H7 (cell line): ENCODE results near the gene PEX11A. TPM values are rescaled to one million over a fixed set of nuclear protein-coding genes. Genes with fewer than 3 reads are reported as not detected.
"Not testable (repeated sequence)": the region's sequence is repeated elsewhere in the genome, so short reads cannot be mapped to it uniquely, and the experiment has no call there.

Experiments used
- DNase-seq: peaks from one replicate; pipeline ENCODE4 v3.0.0; 2012
- H3K27me3 ChIP-seq: 2 replicates; pipeline ENCODE4 v1.6.0; 2011; ENCODE audit warnings: mild to moderate bottlenecking, low read length; ENCODE audit not compliant: control insufficient read depth, insufficient read depth
- H3K36me3 ChIP-seq: replicated peaks from 2 replicates; pipeline ENCODE4 v1.5.1; 2011; ENCODE audit warnings: low read length; ENCODE audit not compliant: control insufficient read depth, insufficient read depth
- H3K4me3 ChIP-seq: 2 replicates; pipeline ENCODE4 v1.5.1; 2011; ENCODE audit warnings: low read depth, mild to moderate bottlenecking, control low read depth, low read length, moderate library complexity; ENCODE audit not compliant: insufficient read depth
- total RNA-seq: library from RNA; depleted of rRNA; stranded (reverse); fragments of >200 nt; shearing (Covaris generic); gene quantifications from 2 replicates; pipeline ENCODE4 v1.2.3, GENCODE V29; 2014

The PEX11A gene
- total RNA-seq, 1 experiment from 2014 or later = 1.6 TPM

DNA sequence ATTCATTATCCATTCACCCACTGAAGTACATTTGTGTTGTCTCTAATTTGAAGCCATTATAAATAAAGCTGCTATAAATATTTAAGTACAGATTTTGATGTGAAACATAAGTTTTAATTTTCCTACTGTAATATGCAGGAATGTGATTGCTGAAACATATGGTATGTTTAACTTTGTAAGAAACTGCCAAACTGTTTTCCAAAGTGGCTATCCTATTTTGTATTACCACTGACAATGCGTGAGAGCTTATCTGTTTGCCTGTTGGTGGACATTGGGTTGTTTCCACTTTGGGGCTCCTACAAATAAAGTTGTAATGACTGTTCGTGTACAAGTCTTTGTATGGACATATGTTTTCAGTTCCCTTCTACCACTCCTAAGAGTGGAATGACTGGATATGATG lies 2.5 kb upstream of the PEX11A start:
- no peaks in the 10 kb centered on the region for H3K36me3 ChIP-seq
- H3K27me3 ChIP-seq = no peaks in the 10 kb centered on the region; the same call in 1 of the 2 replicates
- no peak overlapping the region for H3K4me3 ChIP-seq
- DNase-seq = no peak

DNA sequence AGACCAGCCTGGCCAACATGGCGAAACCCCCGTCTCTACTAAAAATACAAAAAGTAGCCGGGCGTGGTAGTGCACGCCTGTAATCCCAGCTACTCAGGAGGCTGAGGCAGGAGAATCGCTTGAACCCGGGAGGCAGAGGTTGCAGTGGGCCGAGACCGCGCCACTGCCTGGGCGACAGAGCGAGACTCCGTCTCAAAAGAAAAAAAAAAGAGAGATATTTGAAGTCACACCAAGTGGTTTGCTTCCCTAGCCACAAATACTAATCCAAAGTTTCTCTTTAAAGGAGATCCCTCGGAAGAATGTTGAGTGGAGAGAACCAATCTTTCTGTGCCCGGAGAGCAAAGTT lies 651 bp downstream of the PEX11A start:
- not testable (repeated sequence) for H3K36me3 ChIP-seq, DNase-seq, H3K27me3 ChIP-seq
- H3K4me3 ChIP-seq = peak overlapping the region; percentile 73

DNA sequence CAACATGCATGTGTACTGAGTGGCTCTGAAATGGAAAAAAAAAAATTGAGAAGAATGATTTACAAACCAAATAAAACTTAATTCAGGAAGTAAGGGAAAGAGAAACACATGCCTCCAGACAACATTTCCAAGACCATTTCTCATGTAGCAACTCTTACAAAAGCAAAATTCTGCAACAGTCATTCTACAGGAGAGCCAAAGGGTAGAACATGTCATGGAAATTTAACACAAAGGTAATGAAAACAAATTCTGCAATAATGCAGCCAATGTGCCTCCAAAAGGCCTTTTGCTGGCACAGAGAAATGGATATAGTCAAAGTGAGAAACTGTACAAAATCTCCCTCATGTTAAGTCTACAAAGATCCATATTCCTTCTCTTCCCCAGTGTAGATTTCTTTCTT lies 4.0 kb downstream of the PEX11A start:
- no peak for DNase-seq
- Histone ChIP-seq H3K36me3 (no peaks in the 10 kb centered on the region), H3K27me3 (no peaks in the 10 kb centered on the region; the same call in 1 of the 2 replicates), H3K4me3 (no peak overlapping the region)

DNA sequence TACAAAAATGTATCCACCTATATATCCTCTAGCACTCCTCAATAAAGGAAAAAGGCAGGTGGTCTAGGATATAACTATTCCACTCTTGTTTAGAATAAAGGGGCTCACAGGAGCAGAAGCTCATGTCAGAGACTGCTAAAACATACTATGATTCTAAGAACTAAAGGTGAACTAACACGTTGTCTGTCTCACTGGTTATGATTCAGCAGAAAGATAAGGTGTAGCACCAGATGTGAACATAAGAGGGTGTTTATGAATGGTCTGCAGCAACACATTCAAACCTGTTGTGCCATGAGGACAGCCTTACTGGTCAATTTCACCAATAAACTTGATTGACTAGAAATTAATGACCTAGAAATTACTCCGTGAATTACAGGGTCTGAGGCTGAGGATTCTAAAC lies 4.6 kb downstream of the PEX11A start:
- Histone ChIP-seq H3K4me3 (no peak overlapping the region), H3K36me3 (no peaks in the 10 kb centered on the region), H3K27me3 (no peaks in the 10 kb centered on the region; the same call in 1 of the 2 replicates)
- DNase-seq = no peak

DNA sequence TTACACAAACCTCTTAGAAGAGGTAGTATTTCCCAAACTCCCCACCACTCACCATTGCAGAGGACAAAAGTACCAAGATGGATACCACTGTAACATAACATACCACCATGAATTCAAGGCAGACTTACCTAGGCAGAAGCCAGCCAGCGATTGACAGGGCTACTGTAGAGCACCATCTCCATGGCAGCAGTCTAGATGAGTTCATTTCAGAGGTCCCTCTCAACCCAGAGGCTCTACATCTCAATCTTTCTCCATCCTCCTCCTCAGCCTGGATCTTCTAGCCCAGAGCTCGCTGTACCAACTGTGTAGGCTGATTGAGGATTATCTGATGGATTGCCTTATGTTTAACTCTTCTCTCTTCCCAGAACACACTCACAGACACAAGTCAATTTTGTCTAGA lies 9.4 kb downstream of the PEX11A start:
- Histone ChIP-seq H3K27me3 (no peaks in the 10 kb centered on the region; the same call in 1 of the 2 replicates), H3K36me3 (no peaks in the 10 kb centered on the region), H3K4me3 (no peak overlapping the region)
- no peak for DNase-seq

DNA sequence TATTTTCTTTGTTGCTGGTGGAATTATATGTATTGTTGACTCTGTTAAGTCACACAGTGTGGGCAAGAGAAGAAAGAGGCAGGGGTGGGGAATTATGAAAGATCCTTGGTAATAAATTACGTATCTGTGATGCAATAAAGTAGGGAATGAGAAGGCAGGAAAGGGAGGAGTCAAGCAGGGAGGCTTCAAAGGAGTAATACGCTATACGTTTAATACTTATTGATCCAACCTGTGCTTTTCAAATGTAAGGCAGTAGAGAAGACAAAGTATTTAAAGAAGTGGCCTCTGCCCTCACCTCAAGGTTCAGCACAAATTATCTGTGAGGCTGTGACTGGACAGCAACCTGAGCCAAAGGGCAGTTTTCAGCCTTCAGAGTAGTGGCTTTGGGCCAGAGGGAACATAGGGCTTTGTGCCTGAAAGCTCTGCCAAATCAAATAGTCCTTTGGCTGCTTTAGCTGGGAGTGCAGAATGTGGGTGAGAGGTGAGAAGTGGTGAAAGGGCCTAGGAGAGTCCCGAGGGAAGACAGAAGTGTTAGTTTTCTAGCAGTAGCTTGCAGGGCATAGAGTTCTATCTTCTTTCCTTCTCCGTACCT lies 10.2 kb downstream of the PEX11A start:
- no peak for DNase-seq
- H3K27me3 ChIP-seq = no peaks in the 10 kb centered on the region; the same call in 1 of the 2 replicates
- H3K36me3 ChIP-seq = no peaks in the 10 kb centered on the region
- no peak overlapping the region for H3K4me3 ChIP-seq

DNA sequence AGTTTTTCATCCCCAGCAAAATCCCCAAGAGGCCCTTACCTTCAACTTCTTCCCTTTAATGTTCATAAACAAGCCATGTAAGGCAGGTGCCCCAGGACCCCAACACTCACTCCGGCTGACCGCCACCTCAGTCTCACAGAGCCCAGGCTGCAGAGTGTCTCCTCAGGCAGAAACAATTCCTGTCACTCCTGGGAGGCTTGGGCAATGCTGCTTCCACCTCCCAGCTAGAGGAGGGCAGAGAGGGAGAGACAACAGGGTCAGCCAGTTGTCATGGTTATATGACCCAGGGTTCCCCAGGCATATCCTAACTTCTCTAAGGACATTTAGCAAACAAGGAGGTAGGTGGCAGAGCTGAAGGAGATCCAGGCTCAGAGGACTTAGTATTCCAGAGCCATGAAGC lies 11.3 kb downstream of the PEX11A start, which contains the start of gene PLIN1:
TSS of gene PLIN1 (minus strand) at position 156 of the 400 bp plus-strand sequence. CDS start 1,878 bp downstream, outside the sequence.
- no peak for DNase-seq
- H3K27me3 ChIP-seq = no peaks in the 10 kb centered on the region; the same call in 1 of the 2 replicates
- H3K4me3 ChIP-seq = no peak within 1 kb of the TSS
- H3K36me3 ChIP-seq = no peaks in the 10 kb centered on the region

DNA sequence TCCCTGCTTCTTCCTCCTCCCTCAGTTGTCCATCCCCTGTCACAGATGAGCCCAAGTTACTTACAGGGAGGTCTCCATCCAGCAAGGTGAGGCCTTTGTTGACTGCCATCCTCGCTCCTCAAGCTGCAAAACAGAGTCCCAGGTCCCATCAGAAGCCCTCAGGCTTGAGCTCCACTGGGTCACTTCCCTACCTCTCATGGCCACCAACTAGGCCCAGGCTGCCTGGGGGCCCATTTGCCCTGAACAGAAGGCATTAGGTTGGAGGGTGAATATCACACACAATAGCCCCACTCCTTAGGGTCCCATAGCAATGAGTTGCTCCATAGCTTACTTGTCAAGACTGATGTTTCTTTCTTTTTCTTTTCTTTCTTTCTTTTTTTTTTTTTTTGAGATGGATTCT lies 13.2 kb downstream of the PEX11A start:
- DNase-seq = no peak
- H3K36me3 ChIP-seq = no peaks in the 10 kb centered on the region
- H3K4me3 ChIP-seq = no peak overlapping the region
- H3K27me3 ChIP-seq = no peaks in the 10 kb centered on the region; the same call in 1 of the 2 replicates

DNA sequence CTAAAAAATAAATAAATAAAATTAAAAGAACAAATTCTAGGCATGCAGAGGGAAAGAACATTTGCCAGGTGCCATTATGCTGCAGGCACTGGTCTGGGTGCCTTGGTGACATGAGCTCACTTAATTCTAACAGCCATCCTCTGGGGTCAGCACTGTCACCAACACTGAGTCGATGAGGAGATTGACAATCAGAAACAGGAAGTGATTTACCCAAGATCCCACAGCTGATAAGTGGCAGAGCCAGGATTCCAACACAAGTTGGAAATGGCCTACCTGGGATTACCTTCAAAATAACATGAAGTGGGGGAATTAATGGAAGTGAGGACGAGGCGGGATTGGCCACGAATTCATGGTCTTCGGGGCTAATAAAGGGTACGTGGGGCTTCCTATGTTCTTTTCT lies 14.9 kb downstream of the PEX11A start:
- Histone ChIP-seq H3K27me3 (no peaks in the 10 kb centered on the region; the same call in 1 of the 2 replicates), H3K4me3 (no peak overlapping the region), H3K36me3 (no peaks in the 10 kb centered on the region)
- no peak for DNase-seq

DNA sequence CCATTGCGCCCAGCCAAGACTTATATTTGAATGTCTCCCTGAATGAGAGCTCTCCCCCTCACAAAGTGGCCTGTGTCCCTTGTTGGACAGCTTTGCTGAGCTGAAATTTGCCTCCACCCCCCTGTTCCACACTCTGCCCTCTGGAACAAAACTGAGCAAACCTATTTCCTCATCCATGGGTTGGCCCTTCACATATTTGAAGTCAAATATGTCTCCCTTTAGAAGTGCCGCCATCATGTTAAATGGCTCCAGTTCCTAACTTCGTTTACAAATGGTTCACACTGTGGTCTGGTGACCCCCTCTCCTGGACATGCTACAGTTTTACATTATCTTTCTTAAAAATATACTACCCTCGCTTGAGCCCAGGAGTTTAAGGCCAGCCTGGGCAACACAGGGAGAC lies 16.0 kb downstream of the PEX11A start:
- H3K36me3 ChIP-seq = no peaks in the 10 kb centered on the region
- no peaks in the 10 kb centered on the region; the same call in 1 of the 2 replicates for H3K27me3 ChIP-seq
- no peak for DNase-seq
- H3K4me3 ChIP-seq = no peak overlapping the region

DNA sequence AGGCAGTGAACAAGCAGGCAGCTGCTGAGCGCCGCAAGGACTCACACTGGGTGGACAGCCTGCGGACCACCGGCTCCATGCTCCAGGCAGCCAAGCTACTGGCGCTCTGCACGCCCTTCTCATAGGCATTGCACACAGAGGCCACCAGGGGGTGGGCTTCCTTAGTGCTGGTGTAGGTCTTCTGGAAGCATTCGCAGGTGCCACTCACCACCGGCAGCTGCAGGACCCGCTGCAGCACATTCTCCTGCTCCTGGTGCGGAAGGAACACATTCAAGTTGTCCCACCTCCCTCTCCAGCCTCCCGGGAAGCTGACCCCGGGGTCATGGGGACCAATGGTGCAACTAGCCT lies 17.4 kb downstream of the PEX11A start:
- Histone ChIP-seq H3K36me3 (no peaks in the 10 kb centered on the region), H3K27me3 (no peaks in the 10 kb centered on the region; the same call in 1 of the 2 replicates), H3K4me3 (no peak overlapping the region)
- DNase-seq = peak; percentile 89

DNA sequence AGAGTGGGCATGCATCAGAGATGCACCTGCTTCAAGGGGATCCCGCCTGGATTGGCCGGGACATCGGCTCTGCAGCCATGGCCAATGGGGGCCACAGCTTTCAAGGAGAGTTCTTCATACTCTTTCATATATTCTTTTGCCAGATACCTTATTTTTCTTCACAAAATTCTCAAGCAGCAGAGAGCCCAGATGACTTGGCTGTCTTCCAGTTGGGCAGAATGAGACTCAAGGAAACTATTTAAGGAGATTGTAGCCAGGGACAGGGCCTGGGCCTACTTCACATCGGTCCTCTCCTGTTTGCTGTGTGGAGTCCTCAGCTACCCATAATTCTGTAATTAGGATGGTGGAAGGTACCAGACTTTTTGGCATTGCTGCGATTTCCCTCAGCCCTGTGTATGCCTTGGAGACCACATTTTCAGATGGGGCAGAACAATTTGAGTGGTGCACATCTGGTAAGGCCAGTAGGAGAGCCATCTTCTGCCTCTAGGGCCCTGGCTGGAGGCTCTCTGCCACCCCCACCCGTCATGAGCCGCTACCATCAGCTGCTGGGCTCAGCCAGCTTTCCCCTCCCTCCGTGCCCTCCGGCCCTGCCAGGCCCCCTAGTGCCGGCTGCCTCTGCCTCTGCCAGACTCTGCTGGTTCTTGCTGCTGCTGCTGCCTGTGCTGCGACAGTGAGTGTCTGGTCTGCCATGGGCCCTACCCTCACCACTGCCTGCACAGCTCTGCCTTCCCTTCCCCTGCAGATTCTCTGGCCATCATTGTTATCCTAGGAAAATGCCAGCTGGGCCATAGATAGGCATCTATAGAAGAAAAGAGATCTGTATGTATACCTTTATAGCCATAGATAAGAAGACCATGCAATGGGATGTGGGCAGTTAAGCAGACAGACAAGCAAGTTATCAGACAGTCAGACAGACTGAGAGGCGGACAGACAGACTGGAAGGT lies 18.1 kb downstream of the PEX11A start:
- Histone ChIP-seq H3K4me3 (no peak overlapping the region), H3K27me3 (no peaks in the 10 kb centered on the region; the same call in 1 of the 2 replicates), H3K36me3 (no peaks in the 10 kb centered on the region)
- peak; percentile 72 for DNase-seq

DNA sequence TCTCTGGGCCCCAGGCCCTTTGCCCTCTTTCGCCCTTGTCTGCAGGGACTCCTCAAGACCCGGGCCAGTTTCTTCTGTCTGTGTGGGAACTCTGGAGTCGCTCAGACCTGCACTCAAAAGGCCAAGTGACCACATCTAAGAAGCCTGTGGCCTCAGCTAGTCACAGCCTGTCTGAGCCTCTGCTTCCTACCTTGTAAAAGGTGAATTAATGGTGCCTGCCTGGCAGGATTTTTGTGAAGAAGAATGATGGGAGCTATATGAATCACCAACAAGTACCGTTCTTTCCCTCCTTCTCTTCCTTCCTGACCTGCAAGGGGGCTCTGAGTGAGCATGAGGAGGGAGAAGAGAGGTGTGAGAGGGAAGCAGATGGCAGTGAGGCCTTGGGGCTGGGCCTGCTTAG lies 18.9 kb downstream of the PEX11A start:
- no peak overlapping the region for H3K4me3 ChIP-seq
- no peaks in the 10 kb centered on the region for H3K36me3 ChIP-seq
- no peak for DNase-seq
- H3K27me3 ChIP-seq = no peaks in the 10 kb centered on the region; the same call in 1 of the 2 replicates

DNA sequence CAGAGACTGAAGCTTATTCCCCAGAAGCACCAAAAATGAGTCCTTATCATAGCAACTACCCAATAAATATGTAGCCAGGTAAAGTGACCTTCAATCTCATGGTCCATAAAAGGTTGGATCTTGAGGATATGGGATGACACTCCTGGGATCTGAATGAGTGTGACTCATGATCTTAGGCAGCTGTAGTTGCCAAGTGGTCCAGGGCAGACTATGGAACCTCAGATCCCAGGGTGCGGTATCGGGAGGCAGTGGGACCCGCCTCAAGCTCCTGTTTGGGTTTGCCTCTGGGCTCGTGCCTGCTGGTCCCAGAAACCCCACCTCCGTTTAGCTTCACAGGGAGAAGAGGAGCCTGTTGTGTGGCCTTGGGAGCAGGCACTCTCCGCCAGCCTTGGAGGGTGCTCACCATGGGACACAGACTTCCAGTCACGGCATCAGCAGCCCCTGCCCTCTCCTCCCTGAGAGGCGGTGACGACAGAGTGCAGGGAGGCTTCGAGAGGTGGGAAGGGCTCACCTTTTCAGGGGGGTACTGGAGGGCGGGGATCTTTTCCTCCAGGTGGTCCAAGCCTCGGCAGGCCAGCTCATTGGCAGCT lies 19.5 kb downstream of the PEX11A start:
- peak; percentile 30 for DNase-seq
- Histone ChIP-seq H3K36me3 (no peaks in the 10 kb centered on the region), H3K27me3 (peaks cover 1% of the 10 kb centered on the region; the same call in 1 of the 2 replicates)

DNA sequence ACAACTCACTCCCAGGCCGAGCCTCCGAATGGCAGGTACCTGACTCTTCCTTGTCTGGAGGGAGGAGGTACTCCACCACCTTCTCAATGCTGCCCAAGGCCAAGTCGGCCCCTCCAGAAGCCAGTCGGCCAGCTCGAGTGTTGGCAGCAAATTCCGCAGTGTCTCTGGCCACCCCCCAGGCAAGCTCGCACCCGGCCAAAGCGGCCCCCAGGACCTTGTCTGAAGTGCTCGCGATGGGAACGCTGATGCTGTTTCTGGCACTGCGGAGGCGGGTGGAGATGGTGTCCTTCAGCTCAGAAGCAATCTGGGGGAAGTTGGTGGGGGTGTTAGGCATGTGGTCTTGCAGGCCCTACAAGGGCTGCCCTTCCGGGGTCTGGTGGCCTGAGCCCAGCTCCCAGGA lies 20.6 kb downstream of the PEX11A start:
- no peak overlapping the region for H3K4me3 ChIP-seq
- no peaks in the 10 kb centered on the region for H3K36me3 ChIP-seq
- peaks cover 11% of the 10 kb centered on the region for H3K27me3 ChIP-seq
- peak; percentile 40 for DNase-seq

More for the DNA sequence above, 19.5 kb downstream of the PEX11A start:
- H3K4me3 ChIP-seq = no peak overlapping the region
